GM19372 (cell line): ENCODE data around the gene TMEM95.
A peak's percentile ranks its signal among the peaks of the same experiment; 100 is the strongest.

Source experiments
- ATAC-seq: cut with Tn5 transposase; IDR thresholded peaks from one replicate; pipeline ENCODE4 v1.9.1; 2021; ENCODE audit warnings: mild to moderate bottlenecking, low read depth, moderate library complexity; ENCODE audit not compliant: unreplicated experiment

Gene TMEM95, protein sequence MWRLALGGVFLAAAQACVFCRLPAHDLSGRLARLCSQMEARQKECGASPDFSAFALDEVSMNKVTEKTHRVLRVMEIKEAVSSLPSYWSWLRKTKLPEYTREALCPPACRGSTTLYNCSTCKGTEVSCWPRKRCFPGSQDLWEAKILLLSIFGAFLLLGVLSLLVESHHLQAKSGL

GRCh38 chr17:7355053-7355452 is at the start of gene TMEM95:
TSS of gene TMEM95 (plus strand) at chr17:7355156. CDS start at chr17:7355205, 49 bp downstream.
- ATAC-seq: no peak

- peak; percentile 64 for ATAC-seq
These were observed 47.9 kb upstream of the TMEM95 start, which contains the start of gene EIF5A for GRCh38 chr17:7306911-7307685. TSS of gene EIF5A (plus strand) at chr17:7307628. CDS start at chr17:7309636, 2,008 bp downstream.

GRCh38 chr17:7307686-7308624 is 47.0 kb upstream of the TMEM95 start:
- ATAC-seq: no peak

GRCh38 chr17:7308625-7309433 is 46.1 kb upstream of the TMEM95 start:
- no peak for ATAC-seq

- ATAC-seq: no peak
These were observed 45.3 kb upstream of the TMEM95 start for GRCh38 chr17:7309628-7310027.

GRCh38 chr17:7311110-7311705 is 43.7 kb upstream of the TMEM95 start:
- no peak for ATAC-seq

DNA sequence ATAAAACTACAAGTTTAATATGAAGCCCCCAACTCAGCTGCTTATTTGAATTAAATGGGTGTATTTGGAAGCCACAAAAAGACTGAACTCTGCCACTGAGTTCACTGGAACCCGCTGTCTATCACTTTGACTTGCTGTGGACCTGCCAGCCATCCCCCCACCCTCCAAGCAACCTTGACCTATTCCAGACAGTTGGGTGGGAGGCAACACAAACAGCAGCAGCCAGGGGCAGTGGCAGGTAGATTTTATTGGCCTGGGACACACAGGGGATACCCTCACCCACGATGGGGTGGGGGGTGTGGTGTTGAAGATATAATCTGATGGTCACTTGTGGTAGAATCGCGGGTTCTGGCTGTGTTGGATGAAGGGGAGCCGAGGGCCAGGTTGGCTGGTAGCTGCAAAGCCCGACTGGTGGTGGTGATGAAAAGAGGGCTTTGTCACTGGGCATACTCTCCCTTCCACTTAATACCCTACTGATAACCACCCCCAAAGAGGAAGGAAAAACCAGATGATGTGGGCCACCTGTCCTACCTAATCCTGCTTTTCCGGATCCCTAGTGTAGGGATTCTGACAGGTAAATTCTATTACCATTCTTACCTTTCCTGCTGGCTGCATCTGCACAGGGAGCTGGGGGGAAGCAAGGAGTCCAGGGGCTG is 42.4 kb upstream of the TMEM95 start:
- ATAC-seq: no peak

- ATAC-seq: no peak
These were observed 41.7 kb upstream of the TMEM95 start for GRCh38 chr17:7313088-7313889.

GRCh38 chr17:7313890-7314718 is 40.9 kb upstream of the TMEM95 start:
- ATAC-seq: no peak

DNA sequence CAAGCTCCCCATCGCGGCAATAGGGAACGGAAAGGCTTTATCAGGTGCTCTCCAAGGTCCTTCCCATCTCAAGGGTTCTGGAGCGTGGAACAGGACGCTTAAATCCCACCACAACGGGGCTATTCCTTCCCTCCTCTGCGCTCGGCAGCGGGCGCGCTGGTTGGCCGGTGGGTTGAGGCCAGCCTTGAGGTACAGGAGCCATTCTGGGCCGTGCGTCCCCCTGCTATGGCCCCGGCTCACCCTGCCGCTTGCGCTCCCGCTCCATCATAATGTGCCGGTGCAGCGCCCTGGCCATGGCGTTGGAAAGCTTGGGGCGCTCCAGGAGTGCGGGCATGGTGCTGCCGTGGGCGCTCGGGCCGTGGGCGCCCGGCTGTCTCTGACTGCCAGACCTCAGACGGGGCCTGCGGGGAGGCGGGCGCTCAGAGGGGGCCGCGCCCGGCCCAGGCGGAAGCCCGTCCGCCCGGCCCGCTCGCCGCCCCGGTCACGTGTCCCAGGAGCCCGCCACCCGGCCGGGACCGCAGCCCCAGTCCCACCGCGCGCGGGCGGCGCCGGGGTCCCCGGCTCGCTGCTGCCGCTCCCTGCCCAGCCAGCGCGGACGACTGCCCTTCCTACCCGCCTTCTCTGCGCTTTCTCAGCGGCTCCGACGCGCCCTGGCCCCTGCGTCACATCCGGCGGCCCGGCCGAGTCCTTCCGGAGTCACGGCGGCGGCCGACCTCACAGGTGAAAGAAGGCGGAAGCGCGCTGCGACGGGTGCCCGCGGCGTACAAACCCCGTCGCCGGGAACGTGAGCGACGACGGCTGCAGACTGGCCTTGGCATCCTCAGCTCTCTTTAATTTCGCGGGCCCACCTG is 40.0 kb upstream of the TMEM95 start, which contains the start of gene GPS2:
TSS of gene GPS2 (minus strand) at position 642 of the 851 bp plus-strand sequence. CDS start at position 334, 308 bp downstream.
- peak; percentile 85 for ATAC-seq

- ATAC-seq: no peak
These were observed 39.3 kb upstream of the TMEM95 start for GRCh38 chr17:7315570-7316235.

DNA sequence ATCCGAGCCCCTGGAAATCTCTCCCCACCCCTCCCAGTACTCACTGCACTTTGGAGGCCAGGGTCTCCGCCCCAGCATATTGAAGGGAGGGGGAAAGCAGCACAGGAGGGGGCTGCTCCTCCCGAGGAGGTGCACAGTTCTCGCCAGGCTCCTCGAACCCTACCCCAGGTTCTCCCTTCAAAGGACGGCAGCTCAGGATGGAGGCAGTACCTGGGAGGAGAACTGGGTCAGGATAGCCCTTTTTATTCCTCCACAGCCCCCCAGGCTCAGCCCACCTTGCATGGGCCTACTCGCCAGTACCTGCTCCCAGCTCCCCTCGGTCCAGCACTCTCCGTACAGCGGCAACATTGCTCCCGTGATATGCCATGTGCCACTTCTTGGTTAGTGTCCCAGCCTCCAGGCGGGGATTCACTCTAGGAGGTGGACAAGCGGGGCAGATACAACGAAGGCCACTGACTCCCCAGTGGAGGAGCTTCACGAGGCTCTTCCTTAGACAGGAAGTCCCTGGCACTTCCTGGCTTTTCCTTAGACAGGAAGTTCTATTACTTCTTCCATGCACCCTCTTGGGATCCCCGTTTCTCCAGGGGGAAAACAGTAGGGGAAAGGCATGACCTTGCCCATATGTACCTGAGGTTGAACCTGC is 37.7 kb upstream of the TMEM95 start:
- ATAC-seq: no peak

DNA sequence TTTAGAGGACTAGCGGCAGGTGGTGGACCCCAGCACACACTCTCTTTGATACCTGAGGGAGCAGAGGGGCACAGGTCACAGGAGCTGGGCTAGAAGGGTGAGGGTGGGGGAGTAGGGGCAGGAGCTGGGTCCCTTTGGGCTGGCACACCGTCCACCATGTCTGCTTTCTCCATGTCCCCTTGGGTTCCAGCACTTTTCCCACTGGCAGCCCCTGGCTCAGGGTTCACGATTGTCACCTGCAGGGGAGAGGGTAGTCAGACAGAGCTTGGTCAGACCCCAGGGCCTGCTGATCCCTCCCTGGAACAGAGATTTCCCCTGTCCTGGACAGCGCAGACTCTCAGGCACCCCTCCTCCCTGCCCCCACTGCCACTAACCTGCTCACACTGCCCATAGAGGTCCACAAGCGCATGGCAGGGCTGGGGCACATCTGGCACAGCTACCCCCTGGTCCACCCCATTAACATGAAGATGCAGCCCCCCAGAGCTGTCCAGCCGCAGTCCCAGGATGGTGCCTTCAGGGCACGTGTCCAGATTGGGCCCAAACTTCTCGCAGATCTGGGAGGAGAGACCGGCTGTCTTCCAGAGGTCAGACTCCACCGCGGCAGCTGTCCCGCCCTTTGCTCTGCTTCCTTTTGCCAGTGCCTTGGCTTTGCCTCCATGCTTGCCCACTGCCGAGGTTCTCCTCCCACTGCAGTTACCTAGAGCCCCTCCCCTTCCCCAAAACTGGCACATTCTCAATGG is 36.7 kb upstream of the TMEM95 start:
- no peak for ATAC-seq

- ATAC-seq: no peak
These were observed 33.5 kb upstream of the TMEM95 start for GRCh38 chr17:7321466-7321865.
